ENCODE results near the gene SH3GL1. TPM values are rescaled to one million over a fixed set of nuclear protein-coding genes. Genes with fewer than 3 reads are reported as not detected.

The SH3GL1 gene
- total and polyA plus RNA-seq, 9 of the 15 experiments (the other 6 are each of a cell fraction or from before 2014, with no cell fraction given), result 1.7 to 75.3 (median 25.7) TPM

GRCh38 chr19:4400135-4400936, at the start of gene SH3GL1 (continued):
- TF ChIP-seq ZEB2 (IDR thresholded peaks at IDR 0.05) (no peak), FOXJ2 (tag; IDR thresholded peaks at IDR 0.05) (peak; percentile 73; the same call in 1 of the 2 replicates), RCOR1 (IDR thresholded peaks at IDR 0.05; ENCODE audit: borderline replicate concordance in 1 of 2, low read depth in 2 of 2, low read length in 2 of 2) (peak in 1 of 2 experiments; percentile 84; a peak in 2 of 4 replicates), HNRNPUL1 (IDR thresholded peaks at IDR 0.05; ENCODE audit: low read length) (no peak), ZNF589 (CRISPR knock-in tag; IDR thresholded peaks at IDR 0.05; ENCODE audit: low read depth) (peak; percentile 96), SMARCA5 (IDR thresholded peaks at IDR 0.05) (no peak), ILF3 (IDR thresholded peaks at IDR 0.05; ENCODE audit: borderline replicate concordance) (no peak), KDM5B (IDR thresholded peaks at IDR 0.05; ENCODE audit: insufficient replicate concordance, low read depth, low read length) (no peak), YY1 (IDR thresholded peaks at IDR 0.05; ENCODE audit: borderline replicate concordance in 1 of 3, control insufficient read depth in 1 of 3, extremely low read depth in 1 of 3, insufficient read depth in 3 of 3, insufficient read length in 1 of 3, insufficient replicate concordance in 2 of 3, low read depth in 1 of 3, low read length in 2 of 3) (peak in 2 of 3 experiments; percentile 41 to 70), SIX5 (IDR thresholded peaks at IDR 0.05; ENCODE audit: borderline replicate concordance in 1 of 2, insufficient read depth in 1 of 2, low read depth in 1 of 2, low read length in 2 of 2) (no peak), TARDBP (IDR thresholded peaks at IDR 0.05) (no peak), CBX5 (IDR thresholded peaks at IDR 0.05; ENCODE audit: borderline replicate concordance, low read depth) (no peak), TEAD4 (IDR thresholded peaks at IDR 0.05; ENCODE audit: low read length) (peak; percentile 31; the same call in 1 of the 2 replicates), TEAD4 (CRISPR knock-in tag; IDR thresholded peaks at IDR 0.05; ENCODE audit: borderline replicate concordance) (no peak), RNF219 (CRISPR knock-in tag; IDR thresholded peaks at IDR 0.05) (no peak), NR2C1 (IDR thresholded peaks at IDR 0.05) (peak; percentile 56; the same call in 1 of the 2 replicates), NR2C1 (tag; IDR thresholded peaks at IDR 0.05) (0 out of 2 replicates have a peak, but pooled peaks have one; percentile 34), SMARCB1 (IDR thresholded peaks at IDR 0.05; ENCODE audit: insufficient read length, low read depth) (no peak), HIVEP1 (CRISPR knock-in tag; IDR thresholded peaks at IDR 0.05) (no peak), NFRKB (IDR thresholded peaks at IDR 0.05; ENCODE audit: low read depth) (no peak), ELK1 (CRISPR knock-in tag; IDR thresholded peaks at IDR 0.05) (no peak), NELFE (IDR thresholded peaks at IDR 0.05; ENCODE audit: insufficient read depth, insufficient read length) (no peak), FOXM1 (IDR thresholded peaks at IDR 0.05; ENCODE audit: low read depth) (peak; percentile 61; the same call in 1 of the 2 replicates), FOXM1 (CRISPR knock-in tag; IDR thresholded peaks at IDR 0.05; ENCODE audit: low read depth) (peak; percentile 77), NFXL1 (CRISPR knock-in tag; IDR thresholded peaks at IDR 0.05) (no peak), ZNF134 (CRISPR knock-in tag; conservative IDR thresholded peaks at IDR 0.05) (no peak), PTBP1 (IDR thresholded peaks at IDR 0.05; ENCODE audit: low read depth, low read length) (no peak)

Measured in K562 (cell line).